ENCODE results near the gene PBXIP1.
A peak's percentile ranks its signal among the peaks of the same experiment; 100 is the strongest.

PBXIP1 gene

GRCh38 chr1:154943649-154944400 is 12.1 kb downstream of the PBXIP1 start:
- H3K27ac ChIP-seq (ENCODE audit: low read length): peak overlapping the region; percentile 24; the same call in 1 of the 2 replicates
- H3K4me3 ChIP-seq (ENCODE audit: low read depth in 1 of 2, low read length in 2 of 2): no peak overlapping the region
- no peaks in the 10 kb centered on the region for H3K79me2 ChIP-seq (ENCODE audit: insufficient read depth, low read length)
- peaks cover 28% of the 10 kb centered on the region for H3K36me3 ChIP-seq (ENCODE audit: insufficient read depth, low read length)
- H3K9me3 ChIP-seq (ENCODE audit: insufficient read depth, low read length, severe bottlenecking): no peaks in the 10 kb centered on the region
- H3K4me1 ChIP-seq (ENCODE audit: insufficient read depth, low read length): peaks cover 32% of the 10 kb centered on the region
- ATAC-seq (ENCODE audit: insufficient read depth, low read depth) (peak; percentile 65), DNase-seq (peak; percentile 56)
- H3K9ac ChIP-seq (ENCODE audit: low read depth, low read length): no peak overlapping the region
- TF ChIP-seq CTCF (IDR thresholded peaks at IDR 0.05; ENCODE audit: borderline replicate concordance, extremely low read depth, low read length, poor library complexity, severe bottlenecking) (peak; percentile 88), EZH2 (IDR thresholded peaks at IDR 0.05; ENCODE audit: borderline replicate concordance, low read depth, low read length, severe bottlenecking) (no peak)
- no peak overlapping the region for H2AFZ ChIP-seq (ENCODE audit: low read depth, low read length)
- H4K20me1 ChIP-seq (ENCODE audit: insufficient read depth, low read length): no peaks in the 10 kb centered on the region; the same call in 1 of the 2 replicates
- no peak overlapping the region for H3K4me2 ChIP-seq (ENCODE audit: insufficient read depth, low read length)
- H3K27me3 ChIP-seq (ENCODE audit: insufficient read depth, low read length, poor library complexity): no peaks in the 10 kb centered on the region

- Histone ChIP-seq H3K4me2 (ENCODE audit: insufficient read depth, low read length) (no peak overlapping the region; the same call in 1 of the 2 replicates), H3K27me3 (ENCODE audit: insufficient read depth, low read length, poor library complexity) (no peaks in the 10 kb centered on the region), H3K4me1 (ENCODE audit: insufficient read depth, low read length) (peaks cover 47% of the 10 kb centered on the region), H3K9me3 (ENCODE audit: insufficient read depth, low read length, severe bottlenecking) (no peaks in the 10 kb centered on the region), H3K36me3 (ENCODE audit: insufficient read depth, low read length) (peaks cover 11% of the 10 kb centered on the region), H3K27ac (ENCODE audit: low read length) (peak overlapping the region; percentile 86), H3K79me2 (ENCODE audit: insufficient read depth, low read length) (no peaks in the 10 kb centered on the region), H4K20me1 (ENCODE audit: insufficient read depth, low read length) (no peaks in the 10 kb centered on the region; the same call in 1 of the 2 replicates), H2AFZ (ENCODE audit: low read depth, low read length) (no peak overlapping the region), H3K9ac (ENCODE audit: low read depth, low read length) (peak overlapping the region; percentile 44; the same call in 1 of the 2 replicates), H3K4me3 (ENCODE audit: low read depth in 1 of 2, low read length in 2 of 2) (no peak overlapping the region; a peak in 1 of 4 replicates)
- no peak for ATAC-seq (ENCODE audit: insufficient read depth, low read depth)
- no peak for TF ChIP-seq EZH2 (IDR thresholded peaks at IDR 0.05; ENCODE audit: borderline replicate concordance, low read depth, low read length, severe bottlenecking)
- TF ChIP-seq CTCF (IDR thresholded peaks at IDR 0.05; ENCODE audit: borderline replicate concordance, extremely low read depth, low read length, poor library complexity, severe bottlenecking): no peak
- no peak for DNase-seq
Measured at GRCh38 chr1:154941333-154942013, 14.4 kb downstream of the PBXIP1 start.

- TF ChIP-seq EZH2 (IDR thresholded peaks at IDR 0.05; ENCODE audit: borderline replicate concordance, low read depth, low read length, severe bottlenecking) (no peak), CTCF (IDR thresholded peaks at IDR 0.05; ENCODE audit: borderline replicate concordance, extremely low read depth, low read length, poor library complexity, severe bottlenecking) (no peak)
- Histone ChIP-seq H3K4me1 (ENCODE audit: insufficient read depth, low read length) (peaks cover 54% of the 10 kb centered on the region), H3K4me3 (ENCODE audit: low read depth in 1 of 2, low read length in 2 of 2) (no peak overlapping the region), H3K79me2 (ENCODE audit: insufficient read depth, low read length) (peaks cover 6% of the 10 kb centered on the region), H3K27me3 (ENCODE audit: insufficient read depth, low read length, poor library complexity) (no peaks in the 10 kb centered on the region), H2AFZ (ENCODE audit: low read depth, low read length) (no peak overlapping the region), H4K20me1 (ENCODE audit: insufficient read depth, low read length) (no peaks in the 10 kb centered on the region; the same call in 1 of the 2 replicates), H3K36me3 (ENCODE audit: insufficient read depth, low read length) (peaks cover 11% of the 10 kb centered on the region), H3K27ac (ENCODE audit: low read length) (no peak overlapping the region), H3K4me2 (ENCODE audit: insufficient read depth, low read length) (no peak overlapping the region), H3K9ac (ENCODE audit: low read depth, low read length) (no peak overlapping the region), H3K9me3 (ENCODE audit: insufficient read depth, low read length, severe bottlenecking) (no peaks in the 10 kb centered on the region)
- DNase-seq (no peak), ATAC-seq (ENCODE audit: insufficient read depth, low read depth) (no peak)
Measured at GRCh38 chr1:154940651-154941194, 15.2 kb downstream of the PBXIP1 start.

Measured in DND-41 (cell line).